OCI-LY3 (cell line): Measurements from ENCODE around the gene NDRG4.

Experiments used
- EZH2phosphoT487 ChIP-seq: fragments of 200-600 bp; shearing (Covaris generic); IDR thresholded peaks from 2 replicates; pipeline ENCODE4 v1.6.1; 2018; ENCODE audit warnings: antibody characterized with exemption, mixed run types, low read depth
- TF ChIP-seq, protein P1 (sequence below): fragments of 200-600, 300-600 bp; sonication (generic); IDR thresholded peaks from 2 replicates; pipeline ENCODE4 v1.5.1; 2014; ENCODE audit warnings: antibody characterized with exemption, low read length, low read depth

DNA sequence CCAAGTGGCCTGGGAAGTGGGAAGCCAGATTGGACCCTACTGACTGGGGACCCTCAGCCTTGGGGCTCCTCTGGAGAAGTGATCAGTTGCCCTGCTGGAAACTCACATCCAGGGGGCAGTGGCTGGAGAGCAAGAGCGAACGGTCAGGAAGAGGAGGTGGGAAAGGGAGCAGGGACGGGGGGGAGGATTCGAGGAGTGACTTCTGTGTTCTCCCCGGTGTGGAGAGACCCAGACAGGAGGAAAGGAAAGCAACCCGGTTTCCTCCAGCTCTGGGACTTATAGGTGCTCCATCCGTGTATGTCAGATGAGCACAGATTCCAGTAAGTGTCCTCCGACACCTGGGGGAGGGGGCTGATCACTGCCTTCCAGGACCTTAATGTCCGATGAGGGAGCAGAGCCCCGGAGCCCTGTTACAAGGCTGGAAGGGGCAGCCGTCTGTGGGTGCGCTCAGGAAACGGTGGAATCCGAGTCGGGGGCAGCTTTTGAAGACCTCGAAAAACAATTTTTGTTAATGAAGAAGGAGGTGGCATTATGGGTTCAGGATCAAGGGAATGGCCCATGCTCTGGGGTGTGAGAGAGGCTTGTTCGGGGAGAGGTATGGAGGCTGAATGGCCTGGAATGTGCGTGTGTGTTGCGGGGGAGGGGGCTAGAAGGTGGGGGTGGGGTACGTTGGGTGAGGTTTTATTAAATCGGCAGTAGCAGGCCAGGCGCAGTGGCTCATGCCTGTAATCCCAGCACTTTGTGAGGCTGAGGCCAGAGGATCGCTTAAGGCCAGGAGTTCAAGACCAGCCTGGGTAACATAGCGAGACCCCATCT lies 34.8 kb upstream of the NDRG4 start:
- TF ChIP-seq, protein P1, sequence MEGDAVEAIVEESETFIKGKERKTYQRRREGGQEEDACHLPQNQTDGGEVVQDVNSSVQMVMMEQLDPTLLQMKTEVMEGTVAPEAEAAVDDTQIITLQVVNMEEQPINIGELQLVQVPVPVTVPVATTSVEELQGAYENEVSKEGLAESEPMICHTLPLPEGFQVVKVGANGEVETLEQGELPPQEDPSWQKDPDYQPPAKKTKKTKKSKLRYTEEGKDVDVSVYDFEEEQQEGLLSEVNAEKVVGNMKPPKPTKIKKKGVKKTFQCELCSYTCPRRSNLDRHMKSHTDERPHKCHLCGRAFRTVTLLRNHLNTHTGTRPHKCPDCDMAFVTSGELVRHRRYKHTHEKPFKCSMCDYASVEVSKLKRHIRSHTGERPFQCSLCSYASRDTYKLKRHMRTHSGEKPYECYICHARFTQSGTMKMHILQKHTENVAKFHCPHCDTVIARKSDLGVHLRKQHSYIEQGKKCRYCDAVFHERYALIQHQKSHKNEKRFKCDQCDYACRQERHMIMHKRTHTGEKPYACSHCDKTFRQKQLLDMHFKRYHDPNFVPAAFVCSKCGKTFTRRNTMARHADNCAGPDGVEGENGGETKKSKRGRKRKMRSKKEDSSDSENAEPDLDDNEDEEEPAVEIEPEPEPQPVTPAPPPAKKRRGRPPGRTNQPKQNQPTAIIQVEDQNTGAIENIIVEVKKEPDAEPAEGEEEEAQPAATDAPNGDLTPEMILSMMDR, result no peak
- TF ChIP-seq EZH2phosphoT487, result no peak
